ENCODE results near the gene NXPE1. TPM values are rescaled to one million over a fixed set of nuclear protein-coding genes. Genes with fewer than 3 reads are reported as not detected.

The NXPE1 gene
- total RNA-seq, 1 experiment from 2014 or later: not detected

DNA sequence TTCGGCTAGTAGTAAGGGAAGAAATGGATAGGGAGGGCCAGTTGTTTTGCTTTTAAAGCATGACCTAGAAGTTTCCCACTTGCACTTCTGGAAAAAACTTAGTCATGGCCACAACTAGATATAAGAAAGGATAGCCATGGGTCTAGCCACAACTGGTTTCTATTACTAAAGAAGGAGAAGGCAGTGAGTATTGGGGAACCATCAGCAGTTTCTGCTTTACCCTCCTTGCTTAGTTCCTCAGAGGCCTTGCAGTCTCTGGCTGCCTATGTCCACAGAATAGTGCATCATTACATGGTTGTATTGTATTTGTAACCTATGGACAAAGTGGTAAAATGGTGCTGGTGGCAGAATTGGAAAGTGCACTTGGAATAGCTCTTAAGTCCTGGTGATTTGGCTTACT is 35.6 kb downstream of the NXPE1 start:
- Histone ChIP-seq H2AFZ (ENCODE audit: low read depth, low read length, poor library complexity, severe bottlenecking) (no peak overlapping the region), H3K9ac (ENCODE audit: low read length) (no peak overlapping the region), H3K9me2 (ENCODE audit: insufficient read depth) (no peaks in the 10 kb centered on the region), H3K4me3 (replicated peaks in 1 of 2; ENCODE audit: low read depth in 1 of 2, low read length in 2 of 2) (no peak overlapping the region), H4K20me1 (ENCODE audit: insufficient read depth) (no peaks in the 10 kb centered on the region), H3K36me3 (ENCODE audit: control insufficient read depth in 1 of 2, insufficient read depth in 2 of 2, low read length in 2 of 2) (no peaks in the 10 kb centered on the region), H3K27me3 (ENCODE audit: insufficient read depth, low read length) (no peaks in the 10 kb centered on the region), H3K4me1 (ENCODE audit: control insufficient read depth in 1 of 2, insufficient read depth in 2 of 2, low read length in 2 of 2) (no peaks in the 10 kb centered on the region), H3K9me3 (ENCODE audit: control insufficient read depth in 1 of 2, insufficient read depth in 1 of 2, low read depth in 1 of 2, low read length in 2 of 2) (no peaks in the 10 kb centered on the region), H3K27ac (ENCODE audit: low read depth, low read length) (no peak overlapping the region), H3K4me2 (ENCODE audit: low read length) (no peak overlapping the region), H3K79me2 (ENCODE audit: insufficient read depth, low read length) (no peaks in the 10 kb centered on the region)
- ChIA-PET RAD21 (ENCODE audit: low non-redundant PET in 1 of 2, low total read pairs in 2 of 2, uncharacterized antibody in 2 of 2, unreplicated experiment in 2 of 2) (no interaction called here), CTCF (no interaction called here), POLR2A (no interaction called here)
- intact Hi-C loops (cut with micrococcal nuclease): no loop called here
- BruUV-seq (replicated peaks): no TSS peak
- DNase-seq (ENCODE audit: low read depth, low spot score) (no peak), ATAC-seq (no peak)
- TF ChIP-seq ZNF274 (IDR thresholded peaks at IDR 0.05; ENCODE audit: low read depth, low read length) (no peak), SIN3A (IDR thresholded peaks at IDR 0.05; ENCODE audit: low read depth) (no peak), POLR2A (IDR thresholded peaks at IDR 0.05; ENCODE audit: borderline replicate concordance, extremely low read depth, insufficient read depth, insufficient read length) (no peak), POLR2AphosphoS5 (IDR thresholded peaks at IDR 0.05; ENCODE audit: low read depth, low read length) (no peak), EGR1 (IDR thresholded peaks at IDR 0.05; ENCODE audit: low read depth) (no peak), ZFX (IDR thresholded peaks at IDR 0.05) (no peak), YY1 (IDR thresholded peaks at IDR 0.05; ENCODE audit: extremely low read depth, insufficient replicate concordance, low read depth, low read length) (no peak), EZH2 (IDR thresholded peaks at IDR 0.05) (no peak), EZH2phosphoT487 (IDR thresholded peaks at IDR 0.05; ENCODE audit: borderline replicate concordance) (no peak), JUND (IDR thresholded peaks at IDR 0.05) (no peak), CEBPB (IDR thresholded peaks at IDR 0.05; ENCODE audit: low read depth) (no peak), SP1 (IDR thresholded peaks at IDR 0.05; ENCODE audit: low read depth) (no peak), RAD21 (IDR thresholded peaks at IDR 0.05; ENCODE audit: low read depth) (no peak)
- TF ChIP-seq, protein P1, sequence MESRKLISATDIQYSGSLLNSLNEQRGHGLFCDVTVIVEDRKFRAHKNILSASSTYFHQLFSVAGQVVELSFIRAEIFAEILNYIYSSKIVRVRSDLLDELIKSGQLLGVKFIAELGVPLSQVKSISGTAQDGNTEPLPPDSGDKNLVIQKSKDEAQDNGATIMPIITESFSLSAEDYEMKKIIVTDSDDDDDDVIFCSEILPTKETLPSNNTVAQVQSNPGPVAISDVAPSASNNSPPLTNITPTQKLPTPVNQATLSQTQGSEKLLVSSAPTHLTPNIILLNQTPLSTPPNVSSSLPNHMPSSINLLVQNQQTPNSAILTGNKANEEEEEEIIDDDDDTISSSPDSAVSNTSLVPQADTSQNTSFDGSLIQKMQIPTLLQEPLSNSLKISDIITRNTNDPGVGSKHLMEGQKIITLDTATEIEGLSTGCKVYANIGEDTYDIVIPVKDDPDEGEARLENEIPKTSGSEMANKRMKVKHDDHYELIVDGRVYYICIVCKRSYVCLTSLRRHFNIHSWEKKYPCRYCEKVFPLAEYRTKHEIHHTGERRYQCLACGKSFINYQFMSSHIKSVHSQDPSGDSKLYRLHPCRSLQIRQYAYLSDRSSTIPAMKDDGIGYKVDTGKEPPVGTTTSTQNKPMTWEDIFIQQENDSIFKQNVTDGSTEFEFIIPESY (IDR thresholded peaks at IDR 0.05; ENCODE audit: extremely low read depth, insufficient replicate concordance, low read length): no peak
- TF ChIP-seq, protein P2, sequence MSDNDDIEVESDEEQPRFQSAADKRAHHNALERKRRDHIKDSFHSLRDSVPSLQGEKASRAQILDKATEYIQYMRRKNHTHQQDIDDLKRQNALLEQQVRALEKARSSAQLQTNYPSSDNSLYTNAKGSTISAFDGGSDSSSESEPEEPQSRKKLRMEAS (IDR thresholded peaks at IDR 0.05): no peak
- TF ChIP-seq, protein P3, sequence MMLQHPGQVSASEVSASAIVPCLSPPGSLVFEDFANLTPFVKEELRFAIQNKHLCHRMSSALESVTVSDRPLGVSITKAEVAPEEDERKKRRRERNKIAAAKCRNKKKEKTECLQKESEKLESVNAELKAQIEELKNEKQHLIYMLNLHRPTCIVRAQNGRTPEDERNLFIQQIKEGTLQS (IDR thresholded peaks at IDR 0.05): no peak
